GM21825 (cell line): ENCODE data around the gene SLC35A5.

Experiments
- ATAC-seq: cut with Tn5 transposase; IDR thresholded peaks from one replicate; pipeline ENCODE4 v1.9.1; 2021; ENCODE audit warnings: mild to moderate bottlenecking, moderate library complexity; ENCODE audit not compliant: unreplicated experiment

SLC35A5 gene

GRCh38 chr3:112569265-112569664, 7.4 kb downstream of the SLC35A5 start:
- no peak for ATAC-seq

DNA sequence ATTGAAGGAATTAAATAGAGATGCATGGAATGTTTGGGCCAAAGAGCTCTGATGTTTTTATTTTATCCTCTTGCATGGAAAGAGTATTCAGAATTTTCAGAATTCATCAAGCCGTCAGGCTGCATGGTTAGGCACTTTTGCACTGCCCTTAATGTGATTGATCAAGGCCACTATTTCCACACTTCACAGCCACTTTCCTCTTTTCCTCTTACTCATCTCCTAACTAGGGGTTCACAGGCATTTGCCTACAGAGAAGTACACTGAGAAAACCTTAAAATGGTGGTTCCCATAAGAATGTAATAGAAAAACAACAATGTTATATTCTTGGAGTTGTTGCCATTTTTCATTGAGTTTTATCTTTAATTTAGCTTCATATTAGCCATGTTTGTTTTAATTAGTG, 10.9 kb downstream of the SLC35A5 start:
- no peak for ATAC-seq

GRCh38 chr3:112579232-112579631, 17.4 kb downstream of the SLC35A5 start:
- no peak for ATAC-seq

DNA sequence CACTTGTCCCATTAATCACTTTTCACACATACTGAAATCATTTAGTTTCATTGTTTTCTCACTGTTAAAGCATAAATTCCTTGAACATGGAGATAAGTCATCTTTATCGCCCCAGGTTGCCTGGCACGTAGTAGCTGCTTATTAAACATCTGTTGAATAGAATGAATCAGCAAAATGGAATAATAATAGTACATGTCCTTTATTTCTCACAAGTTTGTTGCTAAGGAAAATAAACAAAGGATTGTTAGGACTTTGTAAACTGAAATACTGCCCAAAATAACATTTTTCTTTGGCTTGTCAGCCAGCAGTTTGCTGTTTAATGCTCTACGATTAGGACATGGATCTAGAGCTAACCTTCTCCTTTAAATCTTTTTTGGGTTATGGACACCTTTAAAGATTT, 17.9 kb downstream of the SLC35A5 start:
- ATAC-seq: no peak

GRCh38 chr3:112582244-112582874, 20.5 kb downstream of the SLC35A5 start:
- no peak for ATAC-seq

- no peak for ATAC-seq
These were observed 21.3 kb downstream of the SLC35A5 start for GRCh38 chr3:112583105-112583504.

GRCh38 chr3:112585782-112586181, 23.9 kb downstream of the SLC35A5 start:
- no peak for ATAC-seq

DNA sequence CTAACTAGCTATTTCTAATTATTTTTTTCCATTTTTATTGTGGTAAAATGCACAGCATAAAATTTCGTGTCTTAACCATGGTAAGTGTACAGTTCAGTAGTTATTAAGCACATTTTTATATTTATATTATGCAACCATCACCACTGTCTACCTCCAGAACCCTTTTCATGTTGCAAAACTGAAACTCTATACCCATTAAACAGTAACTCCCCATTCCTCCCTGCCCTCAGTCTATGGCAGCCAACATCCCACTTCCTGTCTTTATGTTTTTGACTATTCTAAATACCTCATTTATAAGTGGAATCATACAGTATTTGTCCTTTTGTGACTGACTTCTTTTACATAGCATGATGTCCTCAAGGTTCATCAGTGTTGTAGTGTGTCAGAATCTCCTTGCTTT, 25.5 kb downstream of the SLC35A5 start:
- ATAC-seq: no peak

DNA sequence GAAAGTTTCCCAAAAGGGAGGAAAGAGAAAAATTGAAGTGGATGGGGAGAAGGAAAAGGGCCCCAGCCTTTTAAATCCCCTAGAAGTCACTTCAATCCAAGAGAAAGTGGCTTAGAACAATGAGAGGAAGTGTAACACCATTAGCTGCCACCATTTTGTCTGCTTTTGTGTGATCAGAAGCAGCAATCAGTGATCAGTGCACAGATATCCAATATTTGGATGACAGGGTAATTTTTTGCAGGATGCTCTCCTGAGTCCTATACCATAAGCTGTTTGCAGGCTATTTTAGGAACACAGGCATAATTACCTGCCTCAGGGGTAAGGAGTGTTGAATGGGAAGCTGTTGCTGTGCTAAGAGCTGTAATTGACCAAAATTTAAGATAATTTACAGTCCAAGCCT, 31.4 kb downstream of the SLC35A5 start:
- no peak for ATAC-seq

DNA sequence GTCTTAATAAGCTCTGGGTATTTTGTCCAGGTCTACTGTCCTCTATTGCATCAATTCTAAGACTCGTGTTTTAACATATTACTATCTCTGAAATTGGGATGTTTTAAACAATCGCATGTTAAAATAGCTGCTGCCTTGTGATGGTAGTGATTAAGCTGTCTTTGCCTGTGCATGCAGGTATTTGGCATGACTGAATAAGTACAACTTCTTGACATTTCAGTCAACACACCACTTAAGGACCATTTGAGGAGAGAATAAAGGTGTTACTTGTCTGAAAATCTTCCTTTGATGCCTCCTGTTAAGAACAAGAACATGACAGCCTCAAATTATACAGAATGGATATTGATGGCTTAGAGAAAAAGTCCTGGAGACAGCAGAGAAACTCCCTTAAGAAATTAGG, 33.0 kb downstream of the SLC35A5 start:
- ATAC-seq: no peak

GRCh38 chr3:112597945-112598344, 36.1 kb downstream of the SLC35A5 start:
- ATAC-seq: no peak

GRCh38 chr3:112598731-112599130, 36.9 kb downstream of the SLC35A5 start:
- no peak for ATAC-seq

- peak; percentile 72 for ATAC-seq
These were observed 40.5 kb downstream of the SLC35A5 start for GRCh38 chr3:112602217-112602838.

DNA sequence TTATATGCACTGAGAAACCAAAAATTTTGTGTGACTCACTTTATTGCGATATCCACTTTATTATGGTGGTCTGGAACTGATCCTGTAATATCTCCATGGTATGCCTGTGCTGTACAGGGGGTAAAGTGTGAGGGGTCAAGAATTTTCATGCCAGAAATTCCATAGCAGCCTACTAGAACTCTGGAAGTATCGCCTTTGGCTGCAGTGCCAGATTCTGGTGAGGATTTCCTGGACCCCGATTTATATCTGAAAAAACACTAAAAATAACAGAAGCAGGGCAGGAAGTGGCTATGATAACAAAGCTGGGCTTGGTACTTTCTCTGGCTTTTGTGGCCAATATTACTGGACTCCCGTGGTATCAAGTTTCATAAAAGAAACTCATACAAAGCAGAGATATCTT, 42.7 kb downstream of the SLC35A5 start:
- no peak for ATAC-seq

- no peak for ATAC-seq
These were observed 43.4 kb downstream of the SLC35A5 start for GRCh38 chr3:112605285-112605684.

DNA sequence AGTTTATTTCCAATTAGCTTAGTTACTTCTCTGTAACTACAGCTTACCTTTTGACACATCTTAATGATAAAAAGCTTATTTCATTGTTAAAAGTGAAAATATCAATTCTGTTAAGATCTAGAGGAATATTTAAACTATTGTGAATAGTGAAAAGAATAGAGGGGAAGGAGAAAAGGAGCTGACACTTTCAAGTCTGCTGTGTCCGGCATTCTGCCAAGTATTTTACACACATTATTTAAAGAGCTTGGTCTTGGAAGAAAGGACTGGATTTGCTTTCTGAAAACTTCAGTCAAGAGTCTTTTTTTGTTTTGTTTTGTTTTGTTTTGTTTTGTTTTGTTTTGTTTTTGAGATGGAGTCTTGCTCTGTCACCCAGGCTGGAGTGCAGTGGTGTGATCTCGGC, 44.3 kb downstream of the SLC35A5 start:
- no peak for ATAC-seq

DNA sequence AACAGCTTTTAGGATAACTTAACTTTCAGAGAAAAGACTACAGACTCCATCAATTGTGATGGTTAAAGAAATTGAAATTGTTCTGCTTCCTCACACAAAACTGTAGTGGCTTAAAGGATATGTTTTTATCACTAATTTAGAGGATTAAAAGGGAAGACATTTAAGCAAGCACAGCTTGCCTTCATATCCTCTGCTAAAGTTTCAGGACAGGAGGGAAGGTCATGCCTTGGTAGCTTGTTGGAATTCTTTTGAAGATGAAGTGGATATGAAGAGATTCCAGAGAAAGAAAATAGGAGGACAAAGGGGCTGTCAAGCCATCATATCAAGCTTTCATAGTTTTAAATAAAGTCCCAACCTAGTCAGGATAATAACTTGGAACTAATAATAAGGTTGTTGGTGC, 46.0 kb downstream of the SLC35A5 start:
- ATAC-seq: no peak

DNA sequence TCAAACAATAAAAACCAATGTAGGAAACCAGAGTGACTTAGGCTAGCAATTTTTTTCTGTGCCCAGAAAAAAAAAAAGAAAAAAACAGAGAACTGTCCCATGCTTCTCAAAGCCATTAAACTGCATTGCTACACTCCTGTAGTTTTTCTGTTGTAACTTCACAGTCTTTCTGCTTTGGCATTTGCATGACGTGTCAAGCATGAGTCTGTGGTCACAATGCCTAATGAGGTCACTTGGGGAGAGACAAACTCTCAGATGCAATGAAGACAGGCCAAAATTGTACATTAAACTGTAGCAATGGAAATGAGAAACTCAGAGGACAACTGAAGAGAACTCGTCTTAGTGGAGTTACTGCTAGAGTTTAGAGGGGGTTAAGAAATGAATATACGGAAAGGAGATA, 48.3 kb downstream of the SLC35A5 start:
- no peak for ATAC-seq

GRCh38 chr3:112611752-112612515, 50.1 kb downstream of the SLC35A5 start:
- ATAC-seq: no peak

DNA sequence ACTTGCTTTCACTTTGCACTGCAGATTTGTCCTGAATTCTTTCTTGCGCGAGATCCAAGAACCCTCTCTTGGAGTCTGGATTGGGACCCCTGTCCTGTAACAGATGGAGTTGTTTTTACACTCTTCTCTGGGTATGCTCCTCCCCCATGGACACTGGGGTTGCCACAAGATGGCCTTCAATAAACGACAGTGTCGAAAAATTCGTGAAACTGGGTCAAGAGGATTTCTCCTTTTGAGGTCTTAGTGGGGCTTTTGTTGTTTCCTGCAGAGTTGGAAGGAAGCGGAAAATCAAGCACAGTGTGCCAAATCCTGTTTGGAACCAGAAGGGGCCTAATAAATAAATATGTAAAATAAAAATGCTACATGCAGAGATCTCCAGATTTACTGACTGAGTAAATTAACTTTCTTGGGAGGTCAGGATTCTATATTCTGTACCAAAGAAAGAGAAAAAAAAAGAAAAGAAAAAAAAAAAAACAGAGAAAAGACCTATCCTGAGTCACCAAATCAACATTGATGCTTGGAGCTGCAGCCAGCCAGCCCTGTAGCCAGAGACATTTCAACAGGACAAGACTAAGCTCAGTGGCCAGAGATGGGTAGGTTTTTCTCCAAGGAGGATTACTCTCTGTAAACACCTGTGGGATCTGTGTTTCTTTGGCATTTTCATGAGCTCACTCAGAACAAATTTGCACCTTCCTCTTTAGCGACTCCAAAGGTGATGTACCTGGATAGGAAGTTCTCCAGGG, 54.3 kb downstream of the SLC35A5 start:
- no peak for ATAC-seq

DNA sequence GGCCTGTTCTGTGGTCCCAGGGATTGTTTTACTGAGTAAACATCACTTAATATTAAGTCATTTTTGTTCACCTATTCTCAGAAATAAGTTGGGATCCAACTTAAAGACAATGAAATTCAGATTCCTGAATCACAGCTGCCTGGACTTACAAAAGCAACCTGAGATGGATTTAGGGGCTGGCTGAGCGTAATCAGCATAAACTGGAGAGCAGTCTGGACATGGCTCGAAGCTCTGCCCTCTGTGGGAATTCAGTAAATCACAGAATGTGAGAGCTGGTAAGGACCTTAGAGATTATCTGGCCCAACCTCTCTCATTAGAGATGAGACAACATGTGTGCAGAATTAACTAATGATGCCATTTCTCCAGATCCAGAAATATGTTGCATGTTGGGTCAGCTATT, 55.4 kb downstream of the SLC35A5 start:
- ATAC-seq: no peak

- peak; percentile 62 for ATAC-seq
These were observed 57.5 kb downstream of the SLC35A5 start for GRCh38 chr3:112619295-112619694.
